A549 (cell line): ENCODE data around the gene RNF121.

Source experiments
- CEBPB ChIP-seq, 2 experiments: fragments of >200 bp in 1 of 2; sonication (Bioruptor Twin) in 1 of 2; formaldehyde crosslinking in 1 of 2; IDR thresholded peaks; 2 replicates each; pipeline ENCODE4 v1.6.1; 2012 to 2016
- CHD4 ChIP-seq: fragments of 200-600 bp; sonication (generic); IDR thresholded peaks from 2 replicates; pipeline ENCODE4 v1.6.1; 2016; ENCODE audit warnings: antibody characterized with exemption, mild to moderate bottlenecking, borderline replicate concordance
- EP300 ChIP-seq, 2 experiments: fragments of >200 bp; sonication (Bioruptor Twin); formaldehyde crosslinking; IDR thresholded peaks; 2 replicates in 1 of 2; 3 replicates in 1 of 2; pipeline ENCODE4 v1.6.1; 2016 to 2017
- ESRRA ChIP-seq: fragments of 150-350 bp; IDR thresholded peaks from 2 replicates; pipeline ENCODE4 v1.6.1; 2014; ENCODE audit warnings: mild to moderate bottlenecking, low read length, borderline replicate concordance
- FOSL2 ChIP-seq, 2 experiments: fragments of 450-650 bp in 1 of 2; fragments of >200 bp in 1 of 2; sonication (Bioruptor Twin) in 1 of 2; formaldehyde crosslinking; IDR thresholded peaks; 2 replicates each; pipeline versions ENCODE4 v1.5.0 to v1.6.1; 2016 to 2020; ENCODE audit warnings: mild to moderate bottlenecking in 1 of 2, moderate library complexity in 1 of 2
- POLR2A ChIP-seq: IDR thresholded peaks from 2 replicates; pipeline ENCODE4 v1.6.1; 2012; ENCODE audit warnings: mild to moderate bottlenecking, low read length
- RAD21 ChIP-seq, 2 experiments: fragments of >200 bp in 1 of 2; sonication (Bioruptor Twin) in 1 of 2; formaldehyde crosslinking in 1 of 2; IDR thresholded peaks in 1 of 2; conservative IDR thresholded peaks in 1 of 2; 2 replicates in 1 of 2; 3 replicates in 1 of 2; pipeline ENCODE4 v1.6.1; 2012 to 2018; ENCODE audit warnings: inconsistent platforms in 1 of 2
- SMC3 ChIP-seq: fragments of >200 bp; sonication (Bioruptor Twin); formaldehyde crosslinking; IDR thresholded peaks from 3 replicates; pipeline ENCODE4 v1.6.1; 2018; ENCODE audit warnings: inconsistent platforms
- ZNF302 ChIP-seq: fragments of 250-450 bp; sonication (Bioruptor Pico); IDR thresholded peaks from 2 replicates; pipeline ENCODE4 v1.9.0; 2021; ENCODE audit warnings: inconsistent platforms, mild to moderate bottlenecking, moderate library complexity
- TF ChIP-seq, protein P1 (sequence below): fragments of >200 bp; sonication (Bioruptor Twin); formaldehyde crosslinking; IDR thresholded peaks from 3 replicates; pipeline ENCODE4 v1.5.1; 2016
- TF ChIP-seq, protein P2 (sequence below): IDR thresholded peaks from 2 replicates; pipeline ENCODE4 v1.6.1; 2012
- TF ChIP-seq, protein P3 (sequence below): IDR thresholded peaks from 2 replicates; pipeline ENCODE4 v1.6.1; 2012

DNA sequence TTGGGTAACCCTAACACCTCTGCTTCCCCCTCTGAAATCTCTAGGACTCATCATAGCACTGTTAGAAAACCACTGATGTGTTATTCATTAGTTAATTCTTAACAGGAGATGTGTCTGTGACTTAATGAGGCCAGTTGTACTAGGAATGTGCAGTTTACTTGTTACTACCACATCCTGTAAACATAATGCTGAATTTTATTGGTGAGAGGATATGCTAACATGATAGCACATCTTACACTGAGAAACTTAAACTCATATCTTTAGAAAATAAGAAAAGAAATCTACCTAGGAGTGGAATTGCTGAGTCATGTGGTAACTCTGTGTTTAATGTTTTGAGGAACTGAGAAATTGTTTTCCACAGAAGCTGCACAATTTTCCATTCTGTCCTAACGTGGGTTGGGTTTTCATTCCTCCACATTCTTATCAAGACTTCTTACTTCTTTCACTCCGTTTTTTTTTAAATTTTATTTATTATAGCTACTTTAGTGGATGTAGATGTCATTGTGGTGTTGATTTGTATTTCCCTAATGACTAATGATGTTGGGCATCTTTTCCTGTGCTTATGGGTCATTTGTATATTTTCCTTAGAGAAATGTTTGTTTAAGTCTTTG, 33.7 kb downstream of the RNF121 start:
- TF ChIP-seq, protein P1, sequence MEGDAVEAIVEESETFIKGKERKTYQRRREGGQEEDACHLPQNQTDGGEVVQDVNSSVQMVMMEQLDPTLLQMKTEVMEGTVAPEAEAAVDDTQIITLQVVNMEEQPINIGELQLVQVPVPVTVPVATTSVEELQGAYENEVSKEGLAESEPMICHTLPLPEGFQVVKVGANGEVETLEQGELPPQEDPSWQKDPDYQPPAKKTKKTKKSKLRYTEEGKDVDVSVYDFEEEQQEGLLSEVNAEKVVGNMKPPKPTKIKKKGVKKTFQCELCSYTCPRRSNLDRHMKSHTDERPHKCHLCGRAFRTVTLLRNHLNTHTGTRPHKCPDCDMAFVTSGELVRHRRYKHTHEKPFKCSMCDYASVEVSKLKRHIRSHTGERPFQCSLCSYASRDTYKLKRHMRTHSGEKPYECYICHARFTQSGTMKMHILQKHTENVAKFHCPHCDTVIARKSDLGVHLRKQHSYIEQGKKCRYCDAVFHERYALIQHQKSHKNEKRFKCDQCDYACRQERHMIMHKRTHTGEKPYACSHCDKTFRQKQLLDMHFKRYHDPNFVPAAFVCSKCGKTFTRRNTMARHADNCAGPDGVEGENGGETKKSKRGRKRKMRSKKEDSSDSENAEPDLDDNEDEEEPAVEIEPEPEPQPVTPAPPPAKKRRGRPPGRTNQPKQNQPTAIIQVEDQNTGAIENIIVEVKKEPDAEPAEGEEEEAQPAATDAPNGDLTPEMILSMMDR = no peak
- TF ChIP-seq POLR2A (no peak), SMC3 (no peak), FOSL2 (IDR thresholded peaks at IDR 0.05) (no peak), FOSL2 (CRISPR knock-in tag; IDR thresholded peaks at IDR 0.05) (0 out of 2 replicates have a peak, but pooled peaks have one; percentile 20), CHD4 (no peak), RAD21 (conservative IDR thresholded peaks at IDR 0.05 in 1 of 2, IDR thresholded peaks at IDR 0.05 in 1 of 2) (no peak), EP300 (IDR thresholded peaks at IDR 0.05) (no peak), ESRRA (no peak), ZNF302 (no peak), CEBPB (IDR thresholded peaks at IDR 0.05) (0 out of 4 replicates have a peak, but pooled peaks of 1 of the 2 experiments have one; percentile 2)
- TF ChIP-seq, protein P2, sequence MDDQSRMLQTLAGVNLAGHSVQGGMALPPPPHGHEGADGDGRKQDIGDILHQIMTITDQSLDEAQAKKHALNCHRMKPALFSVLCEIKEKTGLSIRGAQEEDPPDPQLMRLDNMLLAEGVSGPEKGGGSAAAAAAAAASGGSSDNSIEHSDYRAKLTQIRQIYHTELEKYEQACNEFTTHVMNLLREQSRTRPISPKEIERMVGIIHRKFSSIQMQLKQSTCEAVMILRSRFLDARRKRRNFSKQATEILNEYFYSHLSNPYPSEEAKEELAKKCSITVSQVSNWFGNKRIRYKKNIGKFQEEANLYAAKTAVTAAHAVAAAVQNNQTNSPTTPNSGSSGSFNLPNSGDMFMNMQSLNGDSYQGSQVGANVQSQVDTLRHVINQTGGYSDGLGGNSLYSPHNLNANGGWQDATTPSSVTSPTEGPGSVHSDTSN = no peak
- TF ChIP-seq, protein P3, sequence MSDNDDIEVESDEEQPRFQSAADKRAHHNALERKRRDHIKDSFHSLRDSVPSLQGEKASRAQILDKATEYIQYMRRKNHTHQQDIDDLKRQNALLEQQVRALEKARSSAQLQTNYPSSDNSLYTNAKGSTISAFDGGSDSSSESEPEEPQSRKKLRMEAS = no peak; the same call in 1 of the 2 replicates
